Measurements from ENCODE around the gene APLN.

DNA sequence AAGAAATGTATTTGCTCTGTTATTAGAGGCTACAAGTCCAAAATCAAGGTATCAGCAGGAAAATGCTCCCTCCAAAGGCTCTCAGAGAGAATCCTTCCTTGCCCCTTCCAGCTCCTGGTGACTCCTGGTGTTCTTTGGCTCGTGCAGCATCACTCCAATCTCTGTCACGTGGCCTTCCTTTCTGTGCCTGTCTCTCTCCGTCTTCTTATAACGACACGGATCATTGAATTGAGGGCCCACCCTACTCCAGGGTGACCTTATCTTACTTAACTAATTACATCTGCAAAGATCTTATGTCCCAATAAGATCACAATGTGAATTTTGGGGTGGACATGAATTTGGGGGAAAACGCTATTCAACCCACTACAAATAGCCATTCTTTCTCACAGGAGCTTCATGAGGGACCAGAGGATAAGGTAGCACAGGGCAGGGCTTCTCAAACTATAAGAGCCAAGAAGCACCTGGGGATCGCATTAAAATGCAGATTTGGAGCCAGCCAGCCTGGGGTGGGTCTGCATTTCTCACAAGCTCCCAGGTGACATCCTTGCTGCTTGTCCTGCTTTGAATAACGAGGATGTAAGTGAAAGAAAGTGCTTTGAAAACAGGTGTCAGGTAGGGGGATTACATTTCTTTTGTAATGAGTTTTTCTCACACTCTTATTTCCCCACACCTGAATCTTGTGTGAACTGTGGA lies 41.9 kb upstream of the APLN start:
- TF ChIP-seq, protein P1, sequence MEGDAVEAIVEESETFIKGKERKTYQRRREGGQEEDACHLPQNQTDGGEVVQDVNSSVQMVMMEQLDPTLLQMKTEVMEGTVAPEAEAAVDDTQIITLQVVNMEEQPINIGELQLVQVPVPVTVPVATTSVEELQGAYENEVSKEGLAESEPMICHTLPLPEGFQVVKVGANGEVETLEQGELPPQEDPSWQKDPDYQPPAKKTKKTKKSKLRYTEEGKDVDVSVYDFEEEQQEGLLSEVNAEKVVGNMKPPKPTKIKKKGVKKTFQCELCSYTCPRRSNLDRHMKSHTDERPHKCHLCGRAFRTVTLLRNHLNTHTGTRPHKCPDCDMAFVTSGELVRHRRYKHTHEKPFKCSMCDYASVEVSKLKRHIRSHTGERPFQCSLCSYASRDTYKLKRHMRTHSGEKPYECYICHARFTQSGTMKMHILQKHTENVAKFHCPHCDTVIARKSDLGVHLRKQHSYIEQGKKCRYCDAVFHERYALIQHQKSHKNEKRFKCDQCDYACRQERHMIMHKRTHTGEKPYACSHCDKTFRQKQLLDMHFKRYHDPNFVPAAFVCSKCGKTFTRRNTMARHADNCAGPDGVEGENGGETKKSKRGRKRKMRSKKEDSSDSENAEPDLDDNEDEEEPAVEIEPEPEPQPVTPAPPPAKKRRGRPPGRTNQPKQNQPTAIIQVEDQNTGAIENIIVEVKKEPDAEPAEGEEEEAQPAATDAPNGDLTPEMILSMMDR (IDR thresholded peaks at IDR 0.05) = no peak
- no peak for TF ChIP-seq POLR2A (IDR thresholded peaks at IDR 0.05)
